GM12864 (cell line): ENCODE measurements around the gene USP22.

Experiments
- DNase-seq: peaks from one replicate; pipeline ENCODE4 v3.0.0-alpha.2; 2011; ENCODE audit warnings: low read depth
- H3K4me3 ChIP-seq: 2 replicates; pipeline ENCODE4 v1.5.1; 2011; ENCODE audit warnings: mild to moderate bottlenecking, low read depth, low read length, control low read depth
- CTCF ChIP-seq: IDR thresholded peaks from 2 replicates; pipeline ENCODE4 v1.5.1; 2011; ENCODE audit warnings: low read depth, mild to moderate bottlenecking, moderate library complexity, low read length, control low read depth, inconsistent platforms; ENCODE audit errors: missing control alignments

The USP22 gene

DNA sequence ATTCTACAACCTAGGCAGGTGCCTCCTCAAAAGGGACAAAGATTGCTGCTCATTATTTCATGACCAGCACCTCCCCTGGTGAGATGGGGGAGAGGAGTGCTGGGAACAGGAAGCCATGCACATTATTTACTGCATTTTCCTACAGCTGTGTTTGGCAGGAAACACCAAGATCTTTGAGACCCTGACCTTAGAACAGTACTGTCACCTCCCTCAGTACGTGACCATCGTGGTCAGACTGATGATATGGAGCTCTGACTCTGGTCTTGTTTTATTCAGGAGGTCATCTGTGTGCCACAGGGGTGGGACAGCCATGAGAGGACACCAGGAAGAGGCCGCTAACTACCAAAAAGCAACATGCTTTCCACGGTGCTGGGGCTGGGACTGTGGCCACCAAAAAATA lies 37.4 kb downstream of the USP22 start:
- no peak for TF ChIP-seq CTCF
- no peak for DNase-seq

GRCh38 chr17:21004016-21004930 lies 38.5 kb downstream of the USP22 start:
- DNase-seq: no peak
- TF ChIP-seq CTCF: no peak
- H3K4me3 ChIP-seq: no peak overlapping the region

More for the DNA sequence above, 37.4 kb downstream of the USP22 start:
- no peak overlapping the region for H3K4me3 ChIP-seq

- no peak for DNase-seq
- no peak overlapping the region for H3K4me3 ChIP-seq
- TF ChIP-seq CTCF: no peak
Measured at GRCh38 chr17:21003007-21003621, 39.7 kb downstream of the USP22 start.

- no peak overlapping the region for H3K4me3 ChIP-seq
Measured at GRCh38 chr17:21002309-21003006, 40.4 kb downstream of the USP22 start.

DNA sequence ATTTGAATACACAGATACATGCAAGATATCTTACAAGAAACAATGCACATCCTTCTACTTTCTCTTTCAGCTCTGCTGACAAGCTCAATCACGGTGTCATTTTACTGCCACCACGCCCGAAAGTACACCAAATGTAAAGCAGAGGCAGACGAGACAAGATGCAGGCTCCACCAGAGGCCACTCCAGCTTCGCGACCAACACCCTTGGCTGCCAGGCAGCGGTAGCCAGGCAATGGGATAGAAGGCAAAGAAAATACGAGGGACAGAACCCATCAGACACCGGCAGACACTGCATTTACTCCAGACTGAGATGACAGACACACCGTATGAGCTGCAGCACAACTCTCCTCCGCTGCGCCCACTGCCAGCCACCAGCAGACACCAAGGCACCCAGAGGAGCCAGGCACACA lies 41.0 kb downstream of the USP22 start:
- TF ChIP-seq CTCF: no peak
- H3K4me3 ChIP-seq: no peak overlapping the region
- no peak for DNase-seq

More at GRCh38 chr17:21002309-21003006, 40.4 kb downstream of the USP22 start:
- TF ChIP-seq CTCF: no peak
- no peak for DNase-seq

DNA sequence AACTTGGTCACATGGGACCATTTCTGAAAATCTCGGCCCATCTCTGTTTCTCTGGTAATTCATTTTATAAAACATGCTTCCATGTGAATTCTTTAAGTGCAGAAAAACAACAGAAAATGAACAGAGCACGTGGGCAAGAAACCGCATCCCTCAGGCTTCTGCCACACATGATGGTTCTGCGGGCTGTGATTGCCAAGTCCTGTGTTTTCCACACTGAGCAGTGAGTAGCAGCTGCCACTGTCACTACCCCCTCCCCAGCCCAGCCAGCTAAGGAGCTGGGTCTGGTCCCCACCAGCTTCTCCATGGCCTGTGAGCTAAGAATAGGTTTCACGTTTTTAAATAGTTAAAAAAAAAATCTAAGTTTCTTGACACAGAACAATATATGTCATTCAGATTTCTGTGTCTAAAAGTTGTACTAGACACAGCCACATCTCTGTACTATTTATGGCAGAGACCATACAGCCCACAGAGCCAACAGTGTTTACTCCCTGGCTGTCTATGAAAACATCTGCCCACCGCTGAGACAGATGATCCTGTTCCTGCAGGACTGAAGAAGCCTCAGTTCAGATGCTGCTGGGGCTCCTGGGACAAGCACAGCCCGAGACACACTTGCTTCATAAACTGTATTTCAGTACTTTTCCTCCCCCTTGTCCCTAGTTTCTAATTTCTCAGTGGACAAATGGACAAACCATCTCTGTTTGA lies 41.5 kb downstream of the USP22 start:
- no peak for DNase-seq
- no peak for TF ChIP-seq CTCF
- H3K4me3 ChIP-seq: no peak overlapping the region
